Measurements from ENCODE around the gene KDM2B. TPM values are rescaled to one million over a fixed set of nuclear protein-coding genes. Genes with fewer than 3 reads are reported as not detected.

The KDM2B gene
- total and polyA plus RNA-seq, 11 donors = 7.3 to 24.7 (median 10.3) TPM

DNA sequence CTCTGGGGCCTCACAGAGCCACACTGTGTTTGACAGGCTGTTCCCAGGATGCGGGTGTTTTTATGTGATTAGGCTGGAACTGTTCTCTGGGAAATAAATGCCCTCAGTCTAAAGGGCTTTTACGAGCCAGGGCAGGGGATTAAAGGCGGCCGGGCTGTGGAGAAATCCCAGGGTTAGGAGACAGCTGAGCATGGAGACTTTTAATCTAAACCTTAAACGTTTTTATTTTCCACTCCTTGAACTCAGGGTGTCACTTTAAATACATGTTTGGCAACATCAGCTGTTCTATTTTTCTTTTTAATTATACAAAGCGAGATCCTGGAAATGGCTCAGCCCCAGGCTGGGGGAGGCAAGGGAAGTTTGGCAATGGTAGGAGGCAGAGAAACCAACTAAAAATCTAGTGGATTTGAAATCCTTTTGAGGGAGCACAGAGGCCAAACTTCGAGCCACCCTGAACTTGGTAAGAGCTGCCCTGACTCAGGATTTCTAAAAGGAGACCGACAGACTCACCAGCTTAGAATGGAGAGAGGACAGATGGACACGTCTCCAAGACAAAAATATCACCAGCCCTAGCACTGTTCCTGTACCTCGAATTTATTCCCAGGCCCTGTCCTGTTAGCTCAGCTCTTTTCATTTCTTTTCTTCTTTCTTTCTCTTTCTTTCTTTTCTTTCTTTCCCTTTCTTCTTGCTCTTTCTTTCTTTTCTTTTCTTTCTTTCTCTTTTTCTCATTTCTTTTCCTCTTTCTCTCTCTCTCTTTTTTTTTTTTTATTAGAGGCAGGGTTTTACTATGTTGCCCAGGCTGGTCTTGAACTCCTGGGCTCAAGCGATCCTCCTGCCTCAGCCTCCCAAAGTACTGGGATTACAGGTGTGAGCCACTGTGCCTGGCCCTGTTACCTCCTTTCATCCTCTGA, 29.7 kb upstream of the KDM2B start:
- DNase-seq = no peak
- Histone ChIP-seq H3K9me3 (no peaks in the 10 kb centered on the region), H3K36me3 (no peaks in the 10 kb centered on the region), H3K4me1 (peaks cover 0 to 14% (median 10%) of the 10 kb centered on the region in 12 donors), H3K4me3 (no peak overlapping the region), H3K27me3 (no peaks in the 10 kb centered on the region), H3K27ac (peak overlapping the region in 11 of 12 donors; percentile 19 to 83 (median 43))
- TF ChIP-seq POLR2A (IDR thresholded peaks at IDR 0.05) = no peak
- TF ChIP-seq, protein P1, sequence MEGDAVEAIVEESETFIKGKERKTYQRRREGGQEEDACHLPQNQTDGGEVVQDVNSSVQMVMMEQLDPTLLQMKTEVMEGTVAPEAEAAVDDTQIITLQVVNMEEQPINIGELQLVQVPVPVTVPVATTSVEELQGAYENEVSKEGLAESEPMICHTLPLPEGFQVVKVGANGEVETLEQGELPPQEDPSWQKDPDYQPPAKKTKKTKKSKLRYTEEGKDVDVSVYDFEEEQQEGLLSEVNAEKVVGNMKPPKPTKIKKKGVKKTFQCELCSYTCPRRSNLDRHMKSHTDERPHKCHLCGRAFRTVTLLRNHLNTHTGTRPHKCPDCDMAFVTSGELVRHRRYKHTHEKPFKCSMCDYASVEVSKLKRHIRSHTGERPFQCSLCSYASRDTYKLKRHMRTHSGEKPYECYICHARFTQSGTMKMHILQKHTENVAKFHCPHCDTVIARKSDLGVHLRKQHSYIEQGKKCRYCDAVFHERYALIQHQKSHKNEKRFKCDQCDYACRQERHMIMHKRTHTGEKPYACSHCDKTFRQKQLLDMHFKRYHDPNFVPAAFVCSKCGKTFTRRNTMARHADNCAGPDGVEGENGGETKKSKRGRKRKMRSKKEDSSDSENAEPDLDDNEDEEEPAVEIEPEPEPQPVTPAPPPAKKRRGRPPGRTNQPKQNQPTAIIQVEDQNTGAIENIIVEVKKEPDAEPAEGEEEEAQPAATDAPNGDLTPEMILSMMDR (IDR thresholded peaks at IDR 0.05) = no peak
- intact Hi-C loops (cut with DNase I) = loop anchor here in 1 of 10 donors (5.0 kb wide), 1 partner anchor 33 kb away; no protein-coding TSS in a partner anchor
- peak in 3 of 4 donors; percentile 68 to 79 (median 77) for ATAC-seq
- WGBS, 4 donors = 28 to 50% (median 34%) methylated on average over 11 of the region's 11 CpGs

DNA sequence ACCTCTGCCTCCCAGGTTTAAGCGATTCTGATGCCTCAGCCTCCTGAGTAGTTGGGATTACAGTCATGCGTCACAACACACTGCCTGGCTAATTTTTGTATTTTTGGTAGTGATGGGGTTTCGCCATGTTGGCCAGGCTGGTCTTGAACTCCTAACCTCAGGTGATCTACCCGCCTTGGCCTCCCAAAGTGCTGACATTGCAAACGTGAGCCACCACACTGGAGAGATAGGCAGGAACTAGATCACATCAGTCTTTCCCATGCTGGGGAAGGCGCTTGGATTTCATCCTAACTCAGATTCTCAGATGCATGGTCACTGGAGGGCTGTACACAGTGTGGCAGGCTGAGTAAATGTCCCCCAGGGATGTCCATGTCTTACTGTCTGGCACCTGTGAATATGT, 27.5 kb upstream of the KDM2B start:
- ATAC-seq = no peak
- Histone ChIP-seq H3K4me3 (no peak overlapping the region), H3K9me3 (no peaks in the 10 kb centered on the region), H3K36me3 (no peaks in the 10 kb centered on the region), H3K27me3 (no peaks in the 10 kb centered on the region), H3K4me1 (peaks cover 0 to 14% (median 10%) of the 10 kb centered on the region in 12 donors), H3K27ac (no peak overlapping the region)
- TF ChIP-seq, protein P1 (IDR thresholded peaks at IDR 0.05) = no peak
- no peak for TF ChIP-seq POLR2A (IDR thresholded peaks at IDR 0.05)
- 85 to 92% (median 88%) methylated on average over 5 to 6 of the region's 6 CpGs for WGBS, 4 donors
- no peak for DNase-seq
- intact Hi-C loops (cut with DNase I) = no loop called here

DNA sequence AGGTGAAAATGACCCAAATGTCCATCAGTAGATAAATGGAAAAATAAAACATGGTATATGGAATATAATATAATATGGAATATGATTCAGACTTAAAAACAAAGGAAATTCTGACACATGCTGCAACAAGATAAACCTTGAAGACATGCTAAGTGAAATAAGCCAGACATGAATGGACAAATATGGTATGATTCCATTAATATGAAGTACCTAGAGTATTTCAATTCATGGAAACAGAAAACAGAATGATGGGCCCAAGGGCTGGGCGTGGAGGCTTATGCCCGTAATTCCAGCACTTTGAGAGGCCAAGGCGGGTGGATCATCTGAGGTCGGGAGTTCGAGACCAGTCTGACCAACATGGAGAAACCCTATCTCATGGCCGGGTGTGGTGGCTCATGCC, 22.8 kb upstream of the KDM2B start:
- no peak overlapping the region for H3K4me3 ChIP-seq
- intact Hi-C loops (cut with DNase I) = no loop called here
- ATAC-seq (no peak), DNase-seq (no peak)
- H3K4me1 ChIP-seq = no peaks in the 10 kb centered on the region
- H3K36me3 ChIP-seq = no peaks in the 10 kb centered on the region
- 94 to 95% (median 95%) methylated on average over 6 of the region's 6 CpGs for WGBS, 4 donors
- H3K27ac ChIP-seq = no peak overlapping the region
- TF ChIP-seq POLR2A (IDR thresholded peaks at IDR 0.05) = no peak
- TF ChIP-seq, protein P1 (IDR thresholded peaks at IDR 0.05) = no peak
- H3K9me3 ChIP-seq = no peaks in the 10 kb centered on the region
- H3K27me3 ChIP-seq = no peaks in the 10 kb centered on the region

DNA sequence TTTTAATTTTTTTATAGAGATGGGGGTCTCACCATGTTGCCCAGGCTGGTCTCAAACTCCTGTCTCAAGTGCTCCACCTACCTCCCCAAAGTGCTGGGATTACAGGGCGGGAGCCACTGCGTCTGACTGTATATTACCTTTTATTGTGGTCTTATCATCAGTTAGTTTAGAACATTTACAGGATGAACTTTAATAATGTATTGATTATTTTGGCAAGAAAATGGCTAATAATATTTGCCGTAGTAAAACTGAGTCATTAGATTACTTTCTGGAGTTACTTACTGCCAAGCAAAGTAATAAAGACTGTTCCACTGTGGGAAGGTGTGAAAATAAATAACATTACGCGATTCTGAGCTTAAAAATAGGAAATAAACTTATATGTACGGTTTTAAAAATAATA, 21.9 kb upstream of the KDM2B start:
- no peak for DNase-seq
- 94 to 95% (median 95%) methylated on average over 6 of the region's 6 CpGs for WGBS, 4 donors
- no peaks in the 10 kb centered on the region for H3K36me3 ChIP-seq
- H3K9me3 ChIP-seq = no peaks in the 10 kb centered on the region
- ATAC-seq = no peak
- TF ChIP-seq, protein P1 (IDR thresholded peaks at IDR 0.05) = no peak
- no peak for TF ChIP-seq POLR2A (IDR thresholded peaks at IDR 0.05)
- intact Hi-C loops (cut with DNase I) = no loop called here
- H3K27ac ChIP-seq = no peak overlapping the region
- H3K4me1 ChIP-seq = no peaks in the 10 kb centered on the region
- no peaks in the 10 kb centered on the region for H3K27me3 ChIP-seq
- H3K4me3 ChIP-seq = no peak overlapping the region
